Dedifferentiated amniotic fluid mesenchymal stem cell (primary cell): ENCODE results near the gene LRMDA.
"Not testable (repeated sequence)": the region's sequence is repeated elsewhere in the genome, so short reads cannot be mapped to it uniquely, and the experiment has no call there.

ENCODE experiments used
- DNase-seq: peaks from one replicate; pipeline ENCODE4 v3.0.0-alpha.2; 2016; ENCODE audit errors: extremely low spot score

The LRMDA gene

DNA sequence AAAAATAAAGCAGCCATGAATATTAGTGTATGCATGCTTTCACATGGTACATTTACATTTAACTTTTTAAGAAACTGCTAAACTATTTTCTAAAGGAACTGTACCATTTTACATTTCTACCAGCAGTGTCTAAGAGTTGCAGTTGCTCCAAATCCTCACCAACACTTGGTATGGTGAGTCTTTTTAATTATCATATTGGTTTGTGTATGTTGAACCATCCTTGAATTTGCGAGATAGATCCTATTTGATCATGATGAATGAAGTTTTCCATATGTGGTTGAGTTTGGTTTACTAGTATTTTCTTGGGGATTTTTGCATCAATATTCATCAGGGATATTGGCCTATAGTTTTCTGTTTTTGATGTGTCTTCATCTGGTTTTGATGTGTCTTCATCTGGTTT lies 1057.2 kb downstream of the LRMDA start:
- DNase-seq: no peak

DNA sequence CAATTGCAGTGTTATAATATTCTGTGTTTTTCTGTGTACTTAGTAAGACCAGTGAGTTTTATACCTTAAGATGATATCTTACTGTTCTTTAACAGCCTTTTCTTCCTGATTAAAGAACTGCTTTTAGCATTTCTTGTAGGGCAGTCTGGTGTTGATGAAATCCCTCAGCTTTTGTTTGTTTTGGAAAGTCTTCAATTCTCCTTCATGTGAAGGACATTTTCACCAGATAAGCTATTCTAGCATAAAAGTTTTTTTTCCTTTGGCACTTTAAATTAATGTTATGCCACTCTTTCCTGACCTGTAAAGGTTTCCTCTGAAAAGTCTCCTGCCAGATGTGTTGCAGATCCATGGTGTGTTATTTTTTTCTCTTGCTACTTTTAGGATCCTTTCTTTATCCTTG lies 1059.8 kb downstream of the LRMDA start:
- DNase-seq: no peak

DNA sequence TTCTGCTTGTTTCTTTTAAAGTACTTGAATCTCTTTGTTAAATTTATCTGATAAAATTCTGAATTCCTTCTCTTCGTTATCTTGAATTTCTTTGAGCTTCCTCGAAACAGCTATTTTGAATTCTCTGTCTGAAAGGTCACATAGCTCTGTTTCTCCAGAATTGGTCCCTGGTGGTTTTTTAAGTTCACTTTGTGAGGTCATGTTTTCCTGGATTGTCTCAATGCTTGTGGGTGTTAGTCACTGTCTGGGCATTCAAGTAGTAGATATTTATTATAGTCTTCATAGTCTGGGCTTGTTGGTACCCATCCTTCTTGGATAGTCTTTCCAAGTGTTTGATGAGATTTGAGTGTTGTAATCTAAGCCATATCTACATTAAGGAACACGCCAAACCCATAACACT lies 1060.6 kb downstream of the LRMDA start:
- no peak for DNase-seq

DNA sequence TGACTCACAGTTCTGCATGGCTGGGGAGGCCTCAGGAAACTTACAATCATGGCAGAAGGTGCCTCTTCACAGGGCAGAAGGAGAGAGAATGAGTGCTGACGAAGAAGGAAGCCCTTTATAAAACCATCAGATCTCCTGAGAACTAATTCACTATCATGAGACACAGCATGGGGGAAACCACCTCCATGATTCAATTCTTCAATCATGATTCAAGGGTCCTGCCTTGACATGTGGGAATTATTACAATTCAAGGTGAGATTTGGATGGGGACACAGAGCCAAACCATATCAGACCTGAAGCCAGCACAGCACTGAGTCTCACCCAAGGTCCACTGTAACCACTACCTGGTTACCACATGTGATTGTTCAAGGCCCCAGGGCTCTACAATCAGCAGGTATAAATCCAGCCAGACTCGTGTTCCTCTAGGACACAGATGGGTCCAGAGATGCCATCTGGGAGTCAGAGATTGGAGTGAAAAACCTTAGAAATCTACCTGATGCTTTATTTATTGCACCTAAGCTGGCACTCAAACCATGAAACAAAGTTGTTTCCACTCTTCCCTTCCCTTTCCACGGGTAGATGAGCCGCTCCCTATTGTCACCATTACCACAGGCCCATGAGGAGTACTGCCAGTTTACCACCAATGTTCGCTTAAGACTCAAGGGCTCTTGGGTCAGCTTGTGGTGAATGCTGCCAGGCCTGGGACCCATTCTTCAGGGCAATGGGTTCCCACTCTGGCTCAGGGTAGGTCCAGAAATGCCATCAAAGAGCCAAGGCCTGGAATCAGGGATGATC lies 1061.5 kb downstream of the LRMDA start:
- DNase-seq: no peak

DNA sequence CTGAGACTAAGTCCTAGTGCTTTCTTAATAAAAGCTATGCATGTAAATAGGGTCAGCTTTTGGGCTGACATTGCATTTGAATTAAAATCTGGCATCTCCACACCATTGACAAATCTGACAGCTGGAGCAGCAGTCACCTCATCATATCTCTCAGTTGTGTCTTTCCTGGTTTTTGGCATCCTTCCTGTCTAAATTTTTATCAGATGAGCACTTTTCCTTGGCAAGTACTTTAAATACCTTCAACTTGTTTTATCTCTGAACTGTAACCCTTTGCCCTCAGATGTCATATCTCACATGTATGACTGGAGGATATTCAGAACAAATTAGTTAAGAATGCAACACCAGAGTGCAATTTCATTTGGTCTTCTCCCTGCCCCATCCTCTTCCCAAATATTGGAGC lies 1066.2 kb downstream of the LRMDA start:
- DNase-seq: no peak

DNA sequence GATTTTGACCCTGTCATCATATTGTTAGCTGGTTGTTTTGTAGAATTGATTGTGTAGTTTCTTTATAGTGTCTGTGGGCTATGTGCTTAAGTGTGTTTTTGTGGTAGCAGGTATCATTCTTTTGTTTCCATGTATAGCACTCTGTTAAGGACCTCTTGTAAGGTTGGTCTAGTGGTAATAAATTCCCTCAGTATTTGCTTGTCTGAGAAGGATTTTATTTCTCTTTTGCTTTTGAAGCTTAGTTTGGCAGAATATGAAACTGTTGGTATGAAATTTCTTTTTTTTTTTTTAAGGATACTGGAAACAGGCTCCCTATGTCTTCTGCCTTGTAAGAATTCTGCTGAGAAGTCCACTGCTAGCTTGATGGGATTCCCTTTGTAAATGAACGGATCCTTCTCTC lies 1073.4 kb downstream of the LRMDA start:
- no peak for DNase-seq

DNA sequence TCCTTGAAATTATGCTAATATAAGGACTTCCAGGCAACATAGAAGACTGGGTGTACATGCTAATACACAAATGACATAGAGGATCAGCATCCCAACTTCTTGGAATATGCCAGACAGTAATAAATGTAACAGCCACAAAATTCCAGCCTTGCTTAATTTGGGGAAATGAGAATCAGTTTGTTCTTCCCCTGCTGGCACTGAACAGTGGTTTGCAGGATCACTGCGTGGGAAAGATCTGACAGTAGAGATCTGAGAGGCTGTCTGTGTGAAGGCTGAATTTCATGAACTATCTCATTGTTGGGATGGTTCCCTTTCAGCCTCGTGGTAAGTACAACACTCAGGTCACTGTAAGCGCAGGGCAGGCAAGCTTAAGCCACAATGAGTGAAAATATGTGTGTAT lies 1078.0 kb downstream of the LRMDA start:
- no peak for DNase-seq

DNA sequence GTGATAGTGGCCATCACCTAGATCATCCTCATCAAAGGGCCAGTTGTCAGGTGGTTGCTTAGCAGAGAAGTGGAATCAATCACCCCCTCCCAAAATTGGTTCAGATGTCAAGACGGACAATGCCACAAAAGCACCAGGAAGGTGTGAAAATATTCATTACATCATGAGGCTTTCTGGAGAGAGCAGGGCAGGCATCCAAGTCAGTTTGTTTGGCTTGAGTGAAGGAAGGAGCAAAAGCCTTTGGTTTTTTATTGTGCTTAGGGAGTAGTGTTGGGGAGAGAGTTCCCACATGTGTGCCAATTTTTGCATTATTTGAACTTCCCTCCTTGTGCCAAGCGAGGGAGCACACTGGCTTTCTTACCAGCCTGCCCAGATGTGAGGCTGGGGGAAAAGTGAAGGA lies 1082.9 kb downstream of the LRMDA start:
- no peak for DNase-seq

DNA sequence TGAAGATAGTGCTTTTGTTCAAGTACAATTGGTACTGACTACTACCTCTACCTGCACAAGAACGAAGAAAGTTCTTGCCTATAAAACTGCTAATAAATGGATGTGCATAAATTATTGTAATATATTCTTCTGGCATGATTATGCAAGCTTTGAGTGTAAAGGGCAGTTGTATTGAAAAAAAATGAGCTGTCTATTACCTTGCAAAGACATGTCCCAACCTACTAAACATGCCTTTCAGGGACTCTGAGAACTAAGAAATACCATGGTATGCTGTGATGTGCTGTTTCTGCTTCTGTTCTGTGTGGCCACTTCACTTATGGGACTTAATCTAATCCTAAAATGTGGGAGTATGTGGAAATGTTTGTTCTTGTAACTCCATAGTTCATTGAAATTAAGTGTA lies 1083.4 kb downstream of the LRMDA start:
- no peak for DNase-seq

DNA sequence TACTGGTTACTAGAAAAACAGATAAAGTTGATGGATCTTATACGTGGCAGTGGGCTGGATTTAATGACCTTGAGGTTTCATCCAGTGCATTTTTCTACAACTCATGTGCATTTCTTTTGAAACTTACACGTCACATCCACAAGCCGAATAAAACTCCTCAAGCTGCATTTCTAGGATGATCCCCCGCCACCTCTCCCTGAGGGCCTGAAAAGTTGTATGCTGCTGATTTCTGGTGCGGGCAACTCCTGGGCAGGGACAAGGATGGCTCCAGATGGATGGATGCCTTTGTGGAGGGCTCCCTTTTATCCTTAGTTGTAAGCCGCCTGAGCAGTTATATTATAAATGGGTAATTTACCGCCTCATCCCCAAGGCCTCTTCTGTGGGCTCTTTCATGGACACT lies 1091.1 kb downstream of the LRMDA start:
- no peak for DNase-seq

DNA sequence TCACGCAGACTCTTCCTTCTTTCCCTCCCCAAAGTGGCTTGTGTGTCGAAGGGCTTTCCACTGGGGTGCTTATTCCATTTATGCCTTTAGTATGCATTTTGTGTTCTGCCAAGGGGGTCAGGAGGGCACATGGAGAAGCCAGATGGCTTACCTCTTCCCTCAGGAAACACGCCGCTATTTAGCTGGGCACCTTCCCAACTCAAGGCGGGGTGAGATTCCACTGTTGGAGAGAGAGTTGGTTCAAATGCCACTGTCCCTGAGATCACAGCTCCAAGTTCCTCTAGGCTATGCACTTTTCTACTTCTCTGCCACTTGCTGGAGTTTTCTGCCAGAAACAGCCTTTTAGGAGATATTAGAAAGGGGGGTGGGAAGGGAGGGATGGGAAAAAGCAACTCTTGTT lies 1091.8 kb downstream of the LRMDA start:
- DNase-seq: no peak

DNA sequence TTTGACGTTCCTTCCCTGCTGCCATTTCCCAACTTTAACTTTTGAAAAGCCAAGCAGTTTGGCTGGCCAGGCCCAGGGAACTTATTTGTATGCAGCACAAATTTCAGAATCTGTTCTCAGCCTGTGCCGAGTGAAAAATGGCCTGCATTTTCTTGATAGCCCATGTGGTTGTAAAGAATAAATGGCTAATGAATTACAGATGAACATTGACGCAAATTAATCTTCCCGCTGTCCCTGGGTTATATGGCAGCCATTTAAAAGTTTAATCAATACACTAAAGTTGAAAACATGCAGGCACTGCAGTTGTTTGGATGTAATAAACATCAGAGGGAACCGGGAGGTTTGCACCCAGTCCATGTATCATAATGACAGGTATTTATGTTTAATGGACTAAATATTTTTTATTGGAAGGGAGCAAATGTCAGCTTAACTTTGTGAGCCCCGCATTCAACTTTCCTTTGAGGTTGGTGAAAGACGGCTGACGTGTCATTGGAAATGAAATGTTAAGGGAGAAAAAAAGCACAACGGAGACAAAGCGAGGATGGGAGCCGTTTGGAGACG lies 1092.4 kb downstream of the LRMDA start:
- no peak for DNase-seq

DNA sequence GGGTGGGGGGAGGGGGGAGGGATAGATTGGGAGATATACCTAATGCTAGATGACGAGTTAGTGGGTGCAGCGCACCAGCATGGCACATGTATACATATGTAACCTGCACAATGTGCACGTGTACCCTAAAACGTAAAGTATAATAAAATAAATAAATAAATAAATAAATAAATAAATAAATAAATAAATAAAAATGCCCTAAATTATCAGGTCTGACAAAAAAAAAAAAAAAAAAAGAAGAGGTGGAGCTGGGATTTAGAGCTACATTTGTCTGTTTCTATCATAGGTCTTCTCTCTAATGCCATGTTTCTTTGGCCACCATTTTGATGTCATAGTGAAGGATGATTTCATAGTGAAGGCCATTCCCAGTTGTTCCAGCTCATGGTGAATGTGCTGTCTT lies 1095.4 kb downstream of the LRMDA start:
- not testable (repeated sequence) for DNase-seq

DNA sequence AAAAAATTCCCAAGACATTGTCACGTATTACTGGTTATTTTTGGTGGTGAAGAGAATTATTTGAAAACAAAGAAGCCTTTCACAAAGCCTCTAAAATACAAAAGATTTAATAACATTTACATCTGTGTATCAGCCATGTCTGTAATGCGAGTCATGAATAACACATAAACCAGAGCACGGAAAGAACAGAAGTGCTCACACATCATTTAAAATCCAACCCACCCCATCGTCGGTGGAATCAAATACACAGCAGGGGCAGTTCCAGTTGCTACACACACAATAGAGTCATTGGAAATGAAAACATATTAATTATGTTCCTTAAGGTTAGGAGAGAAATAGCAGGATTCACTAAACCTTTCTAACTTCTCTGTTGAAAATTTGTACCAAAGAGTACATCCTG lies 1108.9 kb downstream of the LRMDA start:
- DNase-seq: no peak

DNA sequence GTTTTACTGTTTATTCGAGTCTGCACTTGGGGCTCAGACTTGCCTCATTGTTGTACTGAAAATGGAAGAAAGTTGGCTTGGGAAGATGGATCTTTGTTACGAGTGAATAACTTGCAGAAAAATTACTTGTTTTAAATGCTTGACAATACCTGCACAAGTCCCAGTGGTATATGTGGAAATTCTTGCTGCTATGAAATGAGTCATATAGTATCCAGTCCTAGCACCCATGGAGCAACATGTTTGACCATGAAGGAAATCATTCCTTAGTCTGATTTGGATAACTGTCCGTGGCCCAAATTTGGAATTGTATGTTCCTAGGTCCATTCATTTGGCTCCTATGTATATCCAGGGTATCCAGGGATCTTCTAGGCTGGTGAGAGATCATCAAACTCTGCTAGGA lies 1109.4 kb downstream of the LRMDA start:
- DNase-seq: no peak

DNA sequence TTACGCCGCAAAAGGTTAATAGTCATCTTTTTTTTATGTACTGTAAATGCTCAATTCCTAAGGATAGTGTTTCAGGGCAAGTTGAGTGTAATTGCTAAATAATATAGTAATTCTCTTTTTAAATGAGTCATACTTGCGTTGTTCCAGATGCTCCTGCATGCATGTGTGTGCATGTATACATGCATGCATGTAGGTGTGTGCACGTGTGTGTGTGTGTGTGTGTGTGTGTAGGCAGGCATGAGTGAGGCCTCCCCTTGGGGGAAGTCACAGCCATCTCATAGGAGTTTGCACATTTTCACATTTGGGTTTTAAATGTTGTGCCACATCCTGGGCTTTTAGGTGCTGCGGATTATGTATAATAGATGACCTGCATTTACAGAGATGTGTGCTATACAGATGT lies 1110.4 kb downstream of the LRMDA start:
- no peak for DNase-seq

DNA sequence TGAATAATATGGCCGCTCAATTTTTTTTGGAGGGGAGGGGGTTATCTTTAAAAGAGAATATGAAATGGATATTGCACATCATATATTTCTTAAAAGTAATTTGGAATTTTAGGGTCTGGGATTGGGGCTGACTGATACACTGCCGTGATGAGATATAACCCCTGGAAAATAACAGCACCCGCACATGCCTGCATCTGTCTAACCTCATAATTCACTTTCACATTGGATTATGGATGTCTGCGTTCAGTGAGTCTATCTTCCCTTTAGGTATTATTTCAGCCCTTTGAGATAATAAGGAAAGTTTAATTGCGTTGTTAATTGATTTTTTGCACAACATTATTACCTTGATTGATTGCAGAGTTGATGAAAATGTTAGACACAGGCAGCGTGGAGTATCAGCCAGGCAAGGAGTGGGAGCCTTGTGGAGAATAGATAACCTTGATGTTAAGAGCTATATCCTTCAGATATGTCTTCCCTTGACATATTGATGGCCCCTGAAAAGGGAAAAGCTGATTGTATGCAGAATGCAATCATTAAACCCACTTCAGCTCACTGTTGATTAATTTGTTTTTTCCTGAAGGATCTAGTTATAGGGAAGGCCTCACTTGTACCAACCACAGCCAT lies 1111.0 kb downstream of the LRMDA start:
- DNase-seq: no peak

DNA sequence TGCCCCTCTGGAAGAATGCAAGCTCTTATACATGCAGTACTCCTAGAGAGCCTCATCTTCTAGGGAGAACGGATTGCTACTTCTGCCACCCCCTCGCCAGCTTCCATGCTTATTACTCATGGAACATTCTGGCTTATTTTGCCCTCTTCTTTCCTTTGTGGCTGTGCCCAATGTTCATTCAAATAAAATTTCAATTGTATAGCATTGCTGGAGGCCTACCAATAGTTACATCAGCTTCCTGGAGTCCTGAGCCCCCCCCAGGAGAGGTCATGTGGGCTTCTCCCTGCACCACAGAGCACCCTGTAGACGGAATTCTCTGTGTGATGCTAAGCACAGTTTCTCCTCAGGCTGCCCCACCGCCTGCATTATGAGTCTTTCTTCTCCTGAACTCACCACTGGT lies 1112.2 kb downstream of the LRMDA start:
- DNase-seq: no peak

DNA sequence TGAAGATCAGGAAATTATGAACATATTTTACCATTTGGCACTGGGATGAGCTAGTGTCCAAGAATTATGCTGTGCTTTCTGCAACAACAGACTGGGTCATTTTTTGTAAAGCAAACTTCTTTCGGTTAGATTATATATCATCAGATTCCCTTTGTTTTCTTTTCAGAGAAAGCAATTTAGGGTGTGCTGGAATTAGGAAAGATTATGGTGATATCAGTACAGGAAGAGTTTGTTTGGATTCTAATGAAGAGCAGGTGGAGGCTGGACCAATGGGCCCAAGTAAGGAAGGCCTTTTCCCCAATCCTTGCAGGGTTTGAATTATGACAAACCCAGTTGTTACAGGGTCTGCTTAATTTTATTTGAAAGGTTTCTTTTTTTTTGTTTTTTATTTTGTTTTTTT lies 1113.4 kb downstream of the LRMDA start:
- DNase-seq: no peak

DNA sequence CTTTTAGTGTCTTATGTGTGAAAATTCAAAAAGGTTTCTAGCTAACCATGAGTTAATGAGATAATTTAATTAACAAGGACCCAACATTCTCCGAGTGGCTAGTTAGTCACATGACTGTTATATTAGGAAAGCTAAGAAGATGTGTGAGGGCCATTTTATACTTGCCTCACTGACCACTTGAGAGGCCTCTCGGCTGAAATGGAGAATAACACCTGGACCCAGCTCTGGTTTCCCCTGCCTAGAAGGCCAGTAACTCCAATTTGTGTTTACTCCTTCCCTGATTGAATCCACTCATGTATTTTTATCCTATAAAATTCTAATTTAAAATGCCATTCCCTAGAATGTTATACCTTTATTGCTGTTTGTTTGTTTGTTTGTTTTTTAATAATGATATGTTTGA lies 1115.0 kb downstream of the LRMDA start:
- no peak for DNase-seq

DNA sequence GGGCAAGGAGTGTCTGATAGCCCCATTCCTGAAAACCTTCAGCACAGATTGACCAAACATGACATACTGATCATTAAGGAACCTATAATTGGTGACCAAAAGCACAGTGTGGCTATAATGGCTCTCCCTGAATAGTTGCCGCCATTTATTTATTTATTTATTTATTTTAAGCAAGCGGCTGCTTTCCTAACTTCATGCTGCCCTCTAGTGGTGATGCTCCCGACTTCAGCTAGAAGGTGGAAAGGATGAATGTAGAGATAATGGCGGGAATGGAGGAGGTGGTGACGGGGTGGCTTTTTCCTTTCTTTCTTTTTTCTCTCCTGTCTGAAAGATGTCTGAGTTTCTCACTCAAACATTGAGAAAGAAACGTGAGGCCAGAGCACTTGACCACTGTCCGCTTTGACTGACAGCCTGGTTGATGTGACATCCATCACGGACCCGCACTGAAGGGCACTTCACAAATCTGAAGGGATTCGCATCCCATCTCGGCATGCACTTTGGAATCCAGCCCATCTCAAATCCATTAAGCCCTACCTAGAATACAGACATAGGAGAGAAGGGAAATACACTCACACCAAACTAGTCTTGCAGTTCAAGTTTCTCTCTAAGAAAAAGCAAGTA lies 1116.0 kb downstream of the LRMDA start:
- DNase-seq: peak; percentile 80

DNA sequence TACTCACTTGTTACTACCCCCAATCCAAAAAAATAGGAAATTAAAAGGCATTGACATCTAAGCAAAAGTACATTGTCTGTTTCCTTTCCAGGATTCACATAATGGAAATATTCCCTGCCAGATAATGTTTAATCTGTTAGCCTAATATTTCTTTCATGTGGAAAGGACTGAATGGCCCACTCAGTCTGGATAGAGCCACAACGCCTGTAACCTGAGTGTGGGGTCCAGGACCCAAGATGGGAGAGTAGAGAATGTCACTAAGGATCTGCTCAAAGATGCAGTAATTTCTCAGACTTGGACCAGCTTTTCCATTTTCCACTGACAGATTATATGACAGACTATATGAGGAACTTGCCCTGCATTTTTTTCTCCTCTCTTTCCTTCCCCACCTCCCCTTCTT lies 1117.3 kb downstream of the LRMDA start:
- no peak for DNase-seq

DNA sequence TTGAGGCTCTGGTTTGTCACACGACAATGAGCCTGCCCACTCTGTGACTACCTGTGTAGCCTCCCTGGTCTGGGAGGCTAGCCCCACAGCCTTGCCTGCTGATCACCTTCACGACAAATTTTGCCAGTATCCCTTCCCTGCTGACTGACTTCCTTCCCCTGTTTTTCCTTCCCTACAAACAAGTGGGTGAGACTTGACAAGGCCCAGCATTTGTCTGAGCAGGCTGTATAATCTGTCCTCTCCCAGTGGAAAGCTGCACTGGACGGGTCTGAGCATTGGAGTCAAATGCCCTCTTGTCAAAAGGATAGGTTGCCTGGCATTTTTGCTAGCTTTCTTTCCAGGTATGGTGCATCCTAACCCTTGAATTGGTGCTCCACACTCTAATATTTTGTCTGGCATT lies 1117.7 kb downstream of the LRMDA start:
- no peak for DNase-seq
